ENCODE measurements around the gene UGT1A1.

UGT1A1 gene

GRCh38 chr2:233817995-233818638 is 58.0 kb downstream of the UGT1A1 start:
- DNase-seq: no peak

GRCh38 chr2:233818639-233819621 is 58.9 kb downstream of the UGT1A1 start:
- DNase-seq: no peak

- no peak for DNase-seq
These were observed 60.1 kb downstream of the UGT1A1 start for GRCh38 chr2:233819884-233820773.

GRCh38 chr2:233820774-233821105 is 60.7 kb downstream of the UGT1A1 start:
- DNase-seq: no peak

GRCh38 chr2:233821196-233821595 is 61.1 kb downstream of the UGT1A1 start:
- DNase-seq: no peak

GRCh38 chr2:233821709-233822100 is 61.6 kb downstream of the UGT1A1 start:
- no peak for DNase-seq

GRCh38 chr2:233822101-233822771 is 62.2 kb downstream of the UGT1A1 start:
- DNase-seq: no peak
